Mesothelial cell of epicardium (in vitro differentiated cells): Measurements from ENCODE around the gene ALDH1L2. TPM values are rescaled to one million over a fixed set of nuclear protein-coding genes. Genes with fewer than 3 reads are reported as not detected.

Source experiments
- DNase-seq, 2 experiments: peaks; one replicate each; pipeline ENCODE4 v3.0.0; 2021; ENCODE audit warnings: low spot score in 2 of 2; ENCODE audit not compliant: unreplicated experiment in 2 of 2
- H3K27ac Mint-ChIP-seq: 2 replicates; pipeline ENCODE4 v1.8.0; 2021; ENCODE audit warnings: mixed read lengths
- H3K27me3 Mint-ChIP-seq: 2 replicates; pipeline ENCODE4 v1.8.0; 2021; ENCODE audit warnings: low read depth, mixed read lengths
- H3K36me3 Mint-ChIP-seq: 2 replicates; pipeline ENCODE4 v1.8.0; 2021; ENCODE audit warnings: mixed read lengths
- H3K4me1 Mint-ChIP-seq: 2 replicates; pipeline ENCODE4 v1.8.0; 2021; ENCODE audit warnings: mixed read lengths
- H3K4me3 Mint-ChIP-seq: 2 replicates; pipeline ENCODE4 v1.8.0; 2021; ENCODE audit warnings: mild to moderate bottlenecking, moderate library complexity, mixed read lengths
- H3K9me3 Mint-ChIP-seq: 2 replicates; pipeline ENCODE4 v1.8.0; 2021; ENCODE audit warnings: mixed read lengths
- CTCF ChIP-seq: fragments of 200-600 bp; sonication (generic); IDR thresholded peaks from one replicate; pipeline ENCODE4 v1.5.0; 2021; ENCODE audit warnings: antibody characterized with exemption; ENCODE audit not compliant: unreplicated experiment
- total RNA-seq: library from RNA; stranded (reverse); gene quantifications from 3 replicates; pipeline ENCODE4 v1.2.1, GENCODE V29; 2021

The ALDH1L2 gene
- total RNA-seq, 1 donor from 2014 or later: 3.2 TPM

- H3K9me3 Mint-ChIP-seq: peaks cover 19% of the 10 kb centered on the region
- TF ChIP-seq CTCF: no peak
- peak overlapping the region; percentile 65 for H3K4me3 Mint-ChIP-seq
- peaks cover 17% of the 10 kb centered on the region for H3K27me3 Mint-ChIP-seq
- peaks cover 8% of the 10 kb centered on the region for H3K36me3 Mint-ChIP-seq
- no peak overlapping the region for H3K27ac Mint-ChIP-seq
- peaks cover 12% of the 10 kb centered on the region for H3K4me1 Mint-ChIP-seq
- DNase-seq: no peak
These were observed 7.4 kb upstream of the ALDH1L2 start for GRCh38 chr12:105091476-105092206.

GRCh38 chr12:105090361-105090760 lies 6.1 kb upstream of the ALDH1L2 start:
- peaks cover 20% of the 10 kb centered on the region for H3K27me3 Mint-ChIP-seq

GRCh38 chr12:105089817-105090216 lies 5.6 kb upstream of the ALDH1L2 start:
- H3K36me3 Mint-ChIP-seq: peaks cover 9% of the 10 kb centered on the region
- peaks cover 12% of the 10 kb centered on the region for H3K4me1 Mint-ChIP-seq
- no peak for TF ChIP-seq CTCF
- peaks cover 21% of the 10 kb centered on the region for H3K27me3 Mint-ChIP-seq
- H3K9me3 Mint-ChIP-seq: peaks cover 12% of the 10 kb centered on the region
- no peak for DNase-seq
- H3K27ac Mint-ChIP-seq: no peak overlapping the region
- H3K4me3 Mint-ChIP-seq: no peak overlapping the region

More at GRCh38 chr12:105090361-105090760, 6.1 kb upstream of the ALDH1L2 start:
- no peak overlapping the region for H3K4me3 Mint-ChIP-seq
- H3K36me3 Mint-ChIP-seq: peaks cover 9% of the 10 kb centered on the region
- H3K27ac Mint-ChIP-seq: no peak overlapping the region
- peaks cover 16% of the 10 kb centered on the region for H3K9me3 Mint-ChIP-seq
- no peak for TF ChIP-seq CTCF
- no peak for DNase-seq
- H3K4me1 Mint-ChIP-seq: peaks cover 12% of the 10 kb centered on the region

GRCh38 chr12:105085501-105085900 lies 1.2 kb upstream of the ALDH1L2 start:
- no peak for TF ChIP-seq CTCF
- DNase-seq: no peak
- peaks cover 26% of the 10 kb centered on the region for H3K27me3 Mint-ChIP-seq
- peaks cover 7% of the 10 kb centered on the region for H3K9me3 Mint-ChIP-seq
- H3K36me3 Mint-ChIP-seq: peaks cover 5% of the 10 kb centered on the region
- H3K4me3 Mint-ChIP-seq: peak overlapping the region; percentile 18
- H3K4me1 Mint-ChIP-seq: peaks cover 7% of the 10 kb centered on the region
- no peak overlapping the region for H3K27ac Mint-ChIP-seq

DNA sequence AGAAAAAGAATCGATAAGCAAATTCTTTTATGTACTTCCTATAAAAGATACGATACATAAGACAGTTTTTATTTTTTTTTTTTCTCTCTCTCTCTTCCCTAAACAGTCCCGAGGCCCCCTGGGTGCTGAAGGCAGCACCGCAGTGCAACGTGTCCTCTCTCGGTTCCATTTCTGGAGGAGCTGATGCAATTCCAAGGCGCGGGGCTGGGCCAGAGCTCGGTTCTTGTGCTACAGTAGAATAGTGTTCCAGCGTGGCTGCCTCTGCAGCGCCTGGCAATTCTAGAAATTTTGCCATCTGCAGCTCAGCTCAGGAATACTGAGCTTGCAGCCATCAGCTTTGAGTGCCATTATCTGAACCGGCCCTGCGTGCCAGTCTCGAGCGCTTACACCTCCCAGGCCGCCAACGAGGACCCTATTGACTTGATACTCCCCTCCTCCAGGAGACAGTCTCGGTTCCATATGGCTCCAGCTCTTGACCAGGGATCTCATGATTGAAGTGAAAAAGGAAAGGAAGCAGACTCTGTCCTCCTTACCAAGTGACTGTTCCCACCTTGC lies 630 bp downstream of the ALDH1L2 start:
- Mint-ChIP-seq H3K9me3 (peaks cover 7% of the 10 kb centered on the region), H3K27ac (no peak overlapping the region), H3K27me3 (peaks cover 26% of the 10 kb centered on the region), H3K4me1 (peaks cover 7% of the 10 kb centered on the region), H3K4me3 (peak overlapping the region; percentile 66), H3K36me3 (peaks cover 5% of the 10 kb centered on the region)
- DNase-seq: no peak
- TF ChIP-seq CTCF: no peak
